ENCODE measurements around the gene RPLP2. TPM values are rescaled to one million over a fixed set of nuclear protein-coding genes. Genes with fewer than 3 reads are reported as not detected.

RPLP2 gene
- total RNA-seq, 5 donors from 2014 or later (not counting 1 experiment from before 2014, with no cell fraction given) = 4,736 to 5,826 (median 5,260) TPM

DNA sequence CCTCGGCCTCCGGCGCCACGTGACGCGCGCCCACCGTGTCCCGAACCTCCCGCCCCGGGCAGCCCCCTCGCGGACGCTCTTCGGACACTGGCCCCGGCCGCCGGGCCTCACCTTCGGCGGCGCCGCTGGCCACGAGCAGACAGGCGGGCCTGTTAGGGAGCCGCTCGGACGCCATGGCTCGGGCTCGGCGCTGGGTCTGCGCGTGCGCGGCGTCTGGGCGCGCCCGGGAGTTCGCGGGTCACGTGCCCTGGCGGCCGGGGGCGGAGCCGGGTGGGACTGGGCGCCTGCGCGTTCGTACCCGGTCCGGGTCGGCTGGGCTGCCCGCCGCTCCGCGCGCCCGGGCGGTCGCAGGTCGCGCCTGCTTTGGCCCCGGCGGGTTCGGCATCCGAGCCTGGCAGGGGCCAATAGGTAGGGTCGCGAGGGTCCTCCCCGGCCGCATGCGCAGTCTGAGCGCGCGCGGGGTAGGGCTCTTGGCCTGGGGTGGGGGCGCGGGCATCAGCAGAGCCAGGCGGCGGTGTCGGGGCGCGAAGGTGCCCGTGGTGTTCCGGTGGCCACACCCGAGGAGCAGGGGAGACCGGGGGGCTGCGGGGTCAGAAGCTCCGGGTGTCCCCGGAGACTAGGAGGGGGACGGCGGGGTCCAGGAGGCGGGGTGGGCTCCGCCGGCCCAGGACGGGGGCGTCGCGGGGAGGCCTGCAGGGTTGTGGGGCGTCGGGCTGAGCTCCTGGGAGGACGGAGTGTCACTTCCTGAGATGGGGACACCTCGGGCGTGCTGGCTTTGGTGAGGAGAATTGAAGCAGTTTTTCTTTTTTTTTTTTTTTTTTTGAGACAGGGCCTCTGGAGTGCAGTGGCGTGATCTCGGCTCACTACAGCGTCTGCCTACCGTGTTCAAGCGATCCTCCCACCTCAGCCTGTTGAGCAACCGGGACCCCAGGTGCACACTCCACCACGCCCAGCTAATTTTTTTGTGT is 32.2 kb upstream of the RPLP2 start, which contains the start of gene GATD1:
Gene GATD1 (minus strand): TSS at position 200 of the 968 bp plus-strand sequence. CDS start 25 bp downstream, at position 175.
- Histone ChIP-seq H3K9me3 (no peaks in the 10 kb centered on the region), H3K4me3 (ENCODE audit: control insufficient read depth in 1 of 2, extremely low read depth in 1 of 2, low read length in 1 of 2) (peak within 1 kb of the TSS; percentile 60 to 61), H3K4me1 (ENCODE audit: control insufficient read depth in 1 of 2, extremely low read depth in 1 of 2, insufficient read depth in 2 of 2, low read length in 2 of 2) (peaks cover 2 to 44% of the 10 kb centered on the region in 2 experiments), H3K36me3 (ENCODE audit: control insufficient read depth in 2 of 2, extremely low read depth in 1 of 2, insufficient read depth in 1 of 2, low read length in 1 of 2) (peaks cover 0 to 13% of the 10 kb centered on the region in 2 donors), H3K27me3 (replicated peaks in 1 of 2; ENCODE audit: control insufficient read depth in 2 of 2, extremely low read depth in 1 of 2, insufficient read depth in 2 of 2, low read length in 1 of 2) (peaks cover 0 to 3% of the 10 kb centered on the region in 2 experiments), H3K27ac (ENCODE audit: low read length) (no peak within 1 kb of the TSS)
- Mint-ChIP-seq H3K36me3 (no peaks in the 10 kb centered on the region), H3K4me3 (peak within 1 kb of the TSS; percentile 76 to 80 (median 79)), H3K27me3 (no peaks in the 10 kb centered on the region), H3K9me3 (no peaks in the 10 kb centered on the region), H3K27ac (peak within 1 kb of the TSS; percentile 57 to 66), H3K4me1 (peaks cover 16 to 28% (median 27%) of the 10 kb centered on the region in 3 donors)
- ChIA-PET POLR2A (interaction anchor here in 1 of 2 donors (0.6 to 0.7 kb wide), 3 partner anchors 16 to 146 kb away, joined by 3 to 4 read pairs (median 4); no protein-coding TSS in a partner anchor), CTCF (no interaction called here)
- DNase-seq (peak; percentile 80 to 96 (median 91)), ATAC-seq (replicated peaks in 1 of 4) (peak; percentile 89 to 93 (median 90))
- WGBS (ENCODE audit: insufficient coverage) = under 1% methylated on average over 101 of the region's 110 CpGs

DNA sequence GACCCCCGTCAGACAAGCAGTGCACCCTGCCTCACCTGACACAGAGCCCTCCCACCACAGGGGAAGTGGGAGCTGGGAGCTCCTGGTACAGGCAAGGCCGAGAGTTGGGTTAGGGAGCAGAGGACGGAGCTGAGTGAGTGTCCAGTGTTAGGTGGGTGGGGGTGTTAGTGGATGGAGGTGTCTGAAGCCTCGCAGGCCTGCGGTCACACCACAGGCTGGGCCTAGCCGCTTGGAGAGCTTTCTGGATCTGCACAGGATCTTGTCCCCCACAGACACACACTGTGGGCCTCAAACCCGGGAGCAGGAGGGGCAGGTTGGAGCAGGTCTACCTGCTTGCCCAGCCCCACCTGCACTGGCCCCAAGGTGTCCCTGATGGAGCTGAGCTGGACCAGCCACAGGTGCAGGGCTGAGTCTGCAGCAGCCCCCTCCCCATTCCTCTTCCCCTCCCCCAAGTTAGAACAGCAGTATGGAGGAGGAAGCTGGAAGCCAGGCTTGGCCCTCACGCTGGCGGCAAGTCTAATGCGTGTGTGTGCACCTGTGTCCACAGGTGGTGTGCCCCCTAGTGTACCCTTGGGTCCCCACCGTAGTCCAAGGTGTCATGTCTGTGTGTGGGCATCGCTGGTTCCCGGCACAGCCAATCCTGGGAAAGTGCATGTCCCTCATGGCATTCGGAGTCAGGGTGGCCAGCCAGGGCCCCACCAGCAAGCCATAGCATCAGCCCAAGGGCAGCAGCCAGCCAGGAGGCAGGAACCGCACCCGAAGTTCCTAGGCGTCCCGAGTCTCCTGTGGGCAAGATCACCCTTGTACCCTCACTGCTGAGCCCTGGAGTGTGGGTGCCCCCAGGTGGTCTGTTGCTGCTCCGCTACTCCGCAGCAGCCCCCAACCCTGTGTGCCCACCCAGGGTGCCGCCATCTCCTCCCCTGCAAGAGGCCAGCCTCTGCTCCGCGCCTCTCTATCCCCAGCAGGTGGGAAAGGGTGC is 30.5 kb upstream of the RPLP2 start:
- Histone ChIP-seq H3K36me3 (ENCODE audit: control insufficient read depth in 2 of 2, extremely low read depth in 1 of 2, insufficient read depth in 1 of 2, low read length in 1 of 2) (peaks cover 0 to 7% of the 10 kb centered on the region in 2 donors), H3K27me3 (replicated peaks in 1 of 2; ENCODE audit: control insufficient read depth in 2 of 2, extremely low read depth in 1 of 2, insufficient read depth in 2 of 2, low read length in 1 of 2) (peaks cover 0 to 3% of the 10 kb centered on the region in 2 experiments), H3K9me3 (no peaks in the 10 kb centered on the region), H3K27ac (ENCODE audit: low read length) (no peak overlapping the region), H3K4me1 (ENCODE audit: control insufficient read depth in 1 of 2, extremely low read depth in 1 of 2, insufficient read depth in 2 of 2, low read length in 2 of 2) (peaks cover 2 to 44% of the 10 kb centered on the region in 2 experiments), H3K4me3 (ENCODE audit: control insufficient read depth in 1 of 2, extremely low read depth in 1 of 2, low read length in 1 of 2) (no peak overlapping the region)
- 98% methylated on average over 13 of the region's 23 CpGs for WGBS (ENCODE audit: insufficient coverage)
- no peak for ATAC-seq (replicated peaks in 1 of 4)
- ChIA-PET CTCF (interaction anchor here in 1 of 2 donors (0.6 kb wide), 1 partner anchor 18 kb away, joined by 3 read pairs; the partner anchor contains the start of gene SLC25A22), POLR2A (no interaction called here)
- Mint-ChIP-seq H3K9me3 (no peaks in the 10 kb centered on the region), H3K27ac (no peak overlapping the region), H3K27me3 (no peaks in the 10 kb centered on the region), H3K36me3 (no peaks in the 10 kb centered on the region), H3K4me1 (peaks cover 15 to 32% (median 27%) of the 10 kb centered on the region in 3 donors), H3K4me3 (peak overlapping the region; percentile 42 to 50 (median 50))
- no peak for DNase-seq

DNA sequence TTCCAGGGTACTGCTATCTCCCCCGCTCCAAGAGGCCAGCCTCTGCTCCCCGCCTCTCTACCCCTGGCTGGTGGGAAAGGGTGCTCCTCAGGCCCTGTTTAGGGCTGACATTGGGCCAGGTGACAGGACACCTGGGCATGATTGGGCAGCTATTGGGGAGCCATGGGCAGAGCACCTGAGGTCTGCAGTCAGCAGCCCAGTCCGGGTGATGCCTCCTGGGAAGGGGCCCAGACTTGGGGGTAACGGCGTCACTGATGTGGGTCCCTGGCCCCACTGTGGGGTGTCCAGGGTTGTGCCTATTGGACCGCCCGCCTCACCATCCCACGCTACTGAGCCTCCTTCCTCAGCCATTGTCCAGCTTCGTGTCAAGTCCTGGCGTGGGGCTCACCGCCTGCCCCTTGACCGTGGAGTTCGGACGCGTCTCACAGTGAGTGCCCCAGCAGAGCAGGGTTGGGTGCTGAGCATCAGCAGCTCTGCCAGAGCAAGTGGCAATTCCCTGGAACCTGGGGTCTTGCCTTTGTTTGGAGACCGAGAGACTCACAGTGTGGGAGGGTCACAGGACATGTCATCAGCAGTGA is 29.7 kb upstream of the RPLP2 start:
- Mint-ChIP-seq H3K27me3 (no peaks in the 10 kb centered on the region), H3K4me1 (peaks cover 11 to 27% (median 25%) of the 10 kb centered on the region in 3 donors), H3K36me3 (no peaks in the 10 kb centered on the region), H3K27ac (no peak overlapping the region), H3K9me3 (no peaks in the 10 kb centered on the region), H3K4me3 (peak overlapping the region in 1 of 3 donors; percentile 34)
- no peak overlapping the region for H3K4me3 ChIP-seq (ENCODE audit: control insufficient read depth in 1 of 2, extremely low read depth in 1 of 2, low read length in 1 of 2)
- POLR2A ChIA-PET = no interaction called here
- CTCF ChIA-PET = no interaction called here
- ATAC-seq (replicated peaks in 1 of 4) = no peak
- WGBS (ENCODE audit: insufficient coverage) = 95% methylated on average over 16 of the region's 16 CpGs
- peaks cover 0 to 7% of the 10 kb centered on the region in 2 donors for H3K36me3 ChIP-seq (ENCODE audit: control insufficient read depth in 2 of 2, extremely low read depth in 1 of 2, insufficient read depth in 1 of 2, low read length in 1 of 2)
- no peaks in the 10 kb centered on the region for H3K9me3 ChIP-seq
- no peak for DNase-seq
- H3K27ac ChIP-seq (ENCODE audit: low read length) = no peak overlapping the region
- H3K27me3 ChIP-seq (replicated peaks in 1 of 2; ENCODE audit: control insufficient read depth in 2 of 2, extremely low read depth in 1 of 2, insufficient read depth in 2 of 2, low read length in 1 of 2) = peaks cover 0 to 3% of the 10 kb centered on the region in 2 experiments
- peaks cover 2 to 43% of the 10 kb centered on the region in 2 experiments for H3K4me1 ChIP-seq (ENCODE audit: control insufficient read depth in 1 of 2, extremely low read depth in 1 of 2, insufficient read depth in 2 of 2, low read length in 2 of 2)

DNA sequence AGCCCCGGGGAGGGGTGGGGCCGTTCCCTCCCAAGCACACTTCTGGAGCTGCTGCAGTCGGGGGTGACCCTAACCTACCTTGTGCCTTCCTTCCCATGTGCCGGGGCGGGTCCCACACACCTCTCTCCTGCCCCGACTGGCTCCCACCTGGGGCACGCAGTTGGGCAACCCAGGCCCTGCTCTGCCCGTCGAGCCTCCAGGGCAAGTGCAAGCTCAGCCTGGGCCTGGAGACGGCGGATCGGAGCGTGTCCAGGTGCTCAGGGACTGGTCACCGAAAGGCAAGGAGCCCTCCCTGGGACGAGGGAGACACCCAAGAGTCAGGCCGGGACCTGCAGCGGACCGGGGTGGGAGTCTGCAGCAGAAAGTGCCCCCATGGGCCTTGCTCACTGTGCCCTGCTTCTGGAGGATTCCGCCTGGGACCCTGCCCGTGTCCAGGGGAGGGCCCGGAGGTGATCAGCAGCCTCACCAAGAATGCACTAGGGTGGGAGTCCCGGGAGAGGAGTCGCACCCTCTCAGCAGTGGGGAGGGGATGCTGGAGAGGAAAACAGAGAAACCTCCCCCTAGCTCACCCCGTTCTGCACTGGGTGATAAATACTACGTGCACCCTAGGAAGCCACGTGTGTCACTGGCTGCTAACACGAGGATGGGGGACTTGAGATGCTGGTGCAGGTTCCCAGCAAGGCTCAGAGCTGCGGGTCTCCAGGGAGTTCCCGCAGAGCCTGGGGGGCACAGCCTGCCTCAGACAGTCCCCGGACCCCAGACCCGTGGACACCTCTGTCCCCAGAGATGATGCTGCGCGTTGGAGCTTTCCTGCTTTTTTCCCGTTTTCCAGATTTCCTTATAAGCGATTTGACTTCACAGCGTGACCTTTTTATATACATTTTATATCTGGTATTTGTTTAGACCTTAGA is 27.2 kb upstream of the RPLP2 start:
- no peak overlapping the region for H3K4me3 Mint-ChIP-seq
- Histone ChIP-seq H3K9me3 (no peaks in the 10 kb centered on the region), H3K36me3 (ENCODE audit: control insufficient read depth in 2 of 2, extremely low read depth in 1 of 2, insufficient read depth in 1 of 2, low read length in 1 of 2) (peaks cover 0 to 7% of the 10 kb centered on the region in 2 donors), H3K27ac (ENCODE audit: low read length) (no peak overlapping the region), H3K4me3 (ENCODE audit: control insufficient read depth in 1 of 2, extremely low read depth in 1 of 2, low read length in 1 of 2) (no peak overlapping the region), H3K27me3 (replicated peaks in 1 of 2; ENCODE audit: control insufficient read depth in 2 of 2, extremely low read depth in 1 of 2, insufficient read depth in 2 of 2, low read length in 1 of 2) (peaks cover 0 to 3% of the 10 kb centered on the region in 2 experiments), H3K4me1 (ENCODE audit: control insufficient read depth in 1 of 2, extremely low read depth in 1 of 2, insufficient read depth in 2 of 2, low read length in 2 of 2) (peaks cover 2 to 24% of the 10 kb centered on the region in 2 experiments)
- H3K9me3 Mint-ChIP-seq = no peaks in the 10 kb centered on the region
- H3K27me3 Mint-ChIP-seq = no peaks in the 10 kb centered on the region
- peaks cover 0 to 15% (median 14%) of the 10 kb centered on the region in 3 donors for H3K4me1 Mint-ChIP-seq
- H3K36me3 Mint-ChIP-seq = no peaks in the 10 kb centered on the region
- CTCF ChIA-PET = no interaction called here
- ATAC-seq (replicated peaks in 1 of 4) (no peak), DNase-seq (no peak)
- POLR2A ChIA-PET = no interaction called here
- WGBS (ENCODE audit: insufficient coverage) = 91% methylated on average over 22 of the region's 36 CpGs
- no peak overlapping the region for H3K27ac Mint-ChIP-seq

DNA sequence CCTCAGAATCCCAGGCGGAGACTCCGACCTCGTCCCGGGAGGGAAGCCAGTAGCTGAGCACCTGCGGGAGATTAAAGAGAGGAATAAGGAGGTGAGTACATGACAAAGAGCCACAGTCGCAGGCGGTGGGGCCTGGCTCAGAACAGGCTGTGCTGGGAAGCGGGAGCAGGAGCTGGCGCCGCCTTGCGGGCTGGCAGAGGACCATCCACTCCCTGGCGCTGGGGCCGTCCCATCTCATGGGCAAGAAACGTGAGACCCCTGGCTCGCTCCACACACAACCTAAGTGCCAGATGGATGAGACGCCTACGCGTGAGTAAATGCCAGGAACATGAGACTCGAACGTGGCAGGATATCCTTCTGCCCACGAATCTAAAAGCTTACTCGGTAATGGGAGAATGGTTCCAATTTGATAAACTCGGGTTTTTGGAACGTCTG is 26.2 kb upstream of the RPLP2 start:
- CTCF ChIA-PET = no interaction called here
- no peak overlapping the region for H3K4me3 ChIP-seq (ENCODE audit: control insufficient read depth in 1 of 2, extremely low read depth in 1 of 2, low read length in 1 of 2)
- peaks cover 0 to 7% of the 10 kb centered on the region in 2 experiments for H3K27me3 ChIP-seq (replicated peaks in 1 of 2; ENCODE audit: control insufficient read depth in 2 of 2, extremely low read depth in 1 of 2, insufficient read depth in 2 of 2, low read length in 1 of 2)
- POLR2A ChIA-PET = no interaction called here
- H3K36me3 ChIP-seq (ENCODE audit: control insufficient read depth in 2 of 2, extremely low read depth in 1 of 2, insufficient read depth in 1 of 2, low read length in 1 of 2) = peaks cover 0 to 7% of the 10 kb centered on the region in 2 donors
- Mint-ChIP-seq H3K9me3 (no peaks in the 10 kb centered on the region), H3K27me3 (no peaks in the 10 kb centered on the region), H3K36me3 (no peaks in the 10 kb centered on the region), H3K27ac (no peak overlapping the region), H3K4me3 (no peak overlapping the region), H3K4me1 (peaks cover 0 to 16% (median 14%) of the 10 kb centered on the region in 3 donors)
- peaks cover 2 to 26% of the 10 kb centered on the region in 2 experiments for H3K4me1 ChIP-seq (ENCODE audit: control insufficient read depth in 1 of 2, extremely low read depth in 1 of 2, insufficient read depth in 2 of 2, low read length in 2 of 2)
- no peaks in the 10 kb centered on the region for H3K9me3 ChIP-seq
- no peak overlapping the region for H3K27ac ChIP-seq (ENCODE audit: low read length)
- DNase-seq = peak in 3 of 35 experiments; percentile 23 to 36 (median 29)
- 71% methylated on average over 16 of the region's 24 CpGs for WGBS (ENCODE audit: insufficient coverage)
- peak in 1 of 4 experiments; percentile 45 for ATAC-seq (replicated peaks in 1 of 4)

All from T-cell (primary cell).